ENCODE data around the gene DNAJC11.

GRCh38 chr1:6602669-6603237 lies 98.9 kb downstream of the DNAJC11 start, which contains the start of gene KLHL21:
- TF ChIP-seq EZH2 (optimal IDR thresholded peaks at IDR 0.05; ENCODE audit: low read depth, low read length): no peak
- no peak for TF ChIP-seq CTCF (IDR thresholded peaks at IDR 0.05; ENCODE audit: low read length)

All from MM.1S (cell line).